NCI-H146 treated with DMSO at 0.1 percent for 48 hours (cell line): Measurements from ENCODE around the gene SEC31A.
"Not testable (repeated sequence)": the region's sequence is repeated elsewhere in the genome, so short reads cannot be mapped to it uniquely, and the experiment has no call there.

Experiments
- DNase-seq: peaks from one replicate; lab custom pipeline; 2025; ENCODE audit not compliant: unreplicated experiment; lab: John Stamatoyannopoulos, UW

The SEC31A gene, protein sequence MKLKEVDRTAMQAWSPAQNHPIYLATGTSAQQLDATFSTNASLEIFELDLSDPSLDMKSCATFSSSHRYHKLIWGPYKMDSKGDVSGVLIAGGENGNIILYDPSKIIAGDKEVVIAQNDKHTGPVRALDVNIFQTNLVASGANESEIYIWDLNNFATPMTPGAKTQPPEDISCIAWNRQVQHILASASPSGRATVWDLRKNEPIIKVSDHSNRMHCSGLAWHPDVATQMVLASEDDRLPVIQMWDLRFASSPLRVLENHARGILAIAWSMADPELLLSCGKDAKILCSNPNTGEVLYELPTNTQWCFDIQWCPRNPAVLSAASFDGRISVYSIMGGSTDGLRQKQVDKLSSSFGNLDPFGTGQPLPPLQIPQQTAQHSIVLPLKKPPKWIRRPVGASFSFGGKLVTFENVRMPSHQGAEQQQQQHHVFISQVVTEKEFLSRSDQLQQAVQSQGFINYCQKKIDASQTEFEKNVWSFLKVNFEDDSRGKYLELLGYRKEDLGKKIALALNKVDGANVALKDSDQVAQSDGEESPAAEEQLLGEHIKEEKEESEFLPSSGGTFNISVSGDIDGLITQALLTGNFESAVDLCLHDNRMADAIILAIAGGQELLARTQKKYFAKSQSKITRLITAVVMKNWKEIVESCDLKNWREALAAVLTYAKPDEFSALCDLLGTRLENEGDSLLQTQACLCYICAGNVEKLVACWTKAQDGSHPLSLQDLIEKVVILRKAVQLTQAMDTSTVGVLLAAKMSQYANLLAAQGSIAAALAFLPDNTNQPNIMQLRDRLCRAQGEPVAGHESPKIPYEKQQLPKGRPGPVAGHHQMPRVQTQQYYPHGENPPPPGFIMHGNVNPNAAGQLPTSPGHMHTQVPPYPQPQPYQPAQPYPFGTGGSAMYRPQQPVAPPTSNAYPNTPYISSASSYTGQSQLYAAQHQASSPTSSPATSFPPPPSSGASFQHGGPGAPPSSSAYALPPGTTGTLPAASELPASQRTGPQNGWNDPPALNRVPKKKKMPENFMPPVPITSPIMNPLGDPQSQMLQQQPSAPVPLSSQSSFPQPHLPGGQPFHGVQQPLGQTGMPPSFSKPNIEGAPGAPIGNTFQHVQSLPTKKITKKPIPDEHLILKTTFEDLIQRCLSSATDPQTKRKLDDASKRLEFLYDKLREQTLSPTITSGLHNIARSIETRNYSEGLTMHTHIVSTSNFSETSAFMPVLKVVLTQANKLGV

GRCh38 chr4:82890901-82891706, at the start of gene SEC31A:
TSS of gene SEC31A (minus strand) at chr4:82891153. CDS start at chr4:82881936, 9,217 bp downstream.
- peak; percentile 46 for DNase-seq

- no peak for DNase-seq
Measured at GRCh38 chr4:82939414-82939813, 48.5 kb upstream of the SEC31A start.

GRCh38 chr4:82934441-82934840, 43.5 kb upstream of the SEC31A start:
- no peak for DNase-seq

DNA sequence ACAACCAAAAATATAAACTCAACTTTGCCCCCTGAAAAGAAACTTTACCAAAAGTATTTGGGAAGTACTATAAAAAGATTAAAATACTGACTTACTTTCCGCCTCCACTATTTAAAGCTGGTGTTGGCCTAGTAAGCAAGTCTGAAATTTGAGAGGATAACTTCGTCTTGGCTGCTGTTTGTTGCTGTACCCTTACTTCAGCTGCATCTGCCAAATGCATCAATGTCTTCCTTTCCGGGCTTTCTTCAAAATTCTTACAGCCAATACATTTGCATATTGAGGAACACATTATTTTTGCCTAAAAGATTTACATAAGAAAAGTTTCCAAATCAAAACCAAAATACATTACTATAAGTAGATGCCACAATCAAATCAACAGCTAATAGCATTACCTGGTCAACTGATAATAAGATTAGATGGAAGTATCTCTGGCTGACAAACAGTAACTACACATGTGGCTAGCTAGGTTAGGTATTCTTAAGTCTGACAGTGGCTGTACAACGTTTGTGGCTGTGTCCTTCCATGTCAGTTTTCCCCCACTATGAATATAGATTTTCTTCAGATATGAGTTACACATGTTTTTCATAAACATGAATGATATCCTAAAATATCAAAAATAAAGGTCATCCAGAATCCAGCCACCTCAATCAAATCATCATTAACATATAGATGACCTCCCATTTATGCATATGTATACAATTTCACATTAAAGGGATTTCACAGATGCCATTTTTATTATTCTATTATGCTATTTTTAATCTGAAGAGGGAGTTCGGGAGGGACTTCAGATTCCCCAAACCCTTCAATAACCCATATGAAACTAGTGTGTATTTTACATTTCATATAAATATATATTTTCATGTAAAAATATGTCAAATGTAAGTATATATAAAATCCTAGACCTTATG, 40.1 kb upstream of the SEC31A start:
- DNase-seq: no peak

DNA sequence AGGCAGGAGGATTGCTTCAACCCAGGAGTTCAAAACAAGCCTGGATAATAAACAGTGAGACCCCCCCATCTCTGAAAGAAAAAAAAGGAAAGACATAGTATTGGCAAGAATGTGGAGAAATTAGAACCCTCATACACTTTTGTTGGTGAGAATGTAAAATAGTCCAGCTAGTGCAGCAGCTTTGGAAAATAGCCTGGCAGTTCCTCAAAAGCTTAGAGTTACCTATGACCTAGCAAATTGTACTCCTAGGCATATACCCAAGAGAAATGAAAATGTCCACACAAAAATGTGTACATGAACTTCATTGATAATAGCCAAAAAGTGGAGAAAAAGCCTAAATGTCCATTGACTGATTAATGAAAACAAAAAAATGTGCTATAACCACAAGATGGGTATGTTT, 30.8 kb upstream of the SEC31A start:
- DNase-seq: no peak

DNA sequence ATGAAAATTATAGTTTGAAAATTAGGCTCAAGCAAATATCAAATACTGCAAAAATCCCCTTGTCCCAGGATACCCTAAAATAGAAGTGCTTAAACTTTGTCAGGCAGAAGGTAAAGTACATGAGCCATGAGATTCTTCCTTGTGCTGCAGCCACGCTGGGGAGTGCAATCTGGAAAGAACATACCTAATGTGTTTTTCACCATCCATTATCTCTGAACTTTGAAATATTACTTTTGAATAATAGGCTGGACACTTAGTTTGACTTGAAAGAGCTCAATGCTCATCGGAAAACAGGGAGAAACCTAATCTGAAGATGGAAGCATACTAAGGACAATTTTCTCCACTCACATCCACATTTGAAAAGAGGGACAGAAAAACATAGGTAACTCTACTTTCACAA, 28.4 kb upstream of the SEC31A start:
- no peak for DNase-seq

DNA sequence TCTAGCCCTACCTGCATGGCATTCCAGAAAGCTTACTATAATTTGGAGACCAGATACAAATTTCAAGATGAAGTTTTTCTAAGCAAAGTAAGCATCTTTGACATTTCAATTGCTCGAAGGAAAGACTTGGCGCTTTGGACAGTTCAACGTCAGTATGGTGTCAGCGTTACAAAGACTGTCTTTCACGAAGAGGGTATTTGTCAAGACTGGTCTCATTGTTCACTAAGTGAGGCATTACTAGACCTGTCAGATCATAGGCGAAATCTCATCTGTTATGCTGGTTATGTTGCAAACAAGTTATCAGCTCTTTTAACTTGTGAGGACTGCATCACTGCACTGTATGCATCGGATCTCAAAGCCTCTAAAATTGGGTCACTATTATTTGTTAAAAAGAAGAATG, 27.1 kb upstream of the SEC31A start:
- no peak for DNase-seq

GRCh38 chr4:82913968-82914367, 23.0 kb upstream of the SEC31A start:
- not testable (repeated sequence) for DNase-seq

GRCh38 chr4:82913305-82913704, 22.4 kb upstream of the SEC31A start:
- DNase-seq: no peak

- DNase-seq: no peak
Measured at GRCh38 chr4:82909326-82909725, 18.4 kb upstream of the SEC31A start.

- no peak for DNase-seq
Measured at GRCh38 chr4:82906469-82906868, 15.5 kb upstream of the SEC31A start.

DNA sequence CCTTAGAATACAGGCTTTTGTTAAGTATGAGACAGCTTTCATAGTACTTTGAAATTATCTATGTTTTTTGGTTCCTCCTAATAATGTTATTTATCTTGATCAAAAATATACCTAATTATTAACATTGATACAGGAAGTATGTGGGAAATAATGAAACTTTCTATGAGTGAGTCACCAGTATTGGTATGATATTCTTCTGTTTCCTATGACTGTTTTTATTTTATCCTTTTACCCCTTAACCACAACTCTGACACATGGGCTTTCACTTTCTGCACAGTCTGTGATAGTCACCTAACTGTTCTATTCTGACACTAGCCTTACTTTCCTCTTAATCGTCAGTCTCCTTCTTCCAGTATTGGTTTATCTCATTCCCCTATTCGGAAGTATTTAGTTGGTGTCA, 14.3 kb upstream of the SEC31A start:
- no peak for DNase-seq

DNA sequence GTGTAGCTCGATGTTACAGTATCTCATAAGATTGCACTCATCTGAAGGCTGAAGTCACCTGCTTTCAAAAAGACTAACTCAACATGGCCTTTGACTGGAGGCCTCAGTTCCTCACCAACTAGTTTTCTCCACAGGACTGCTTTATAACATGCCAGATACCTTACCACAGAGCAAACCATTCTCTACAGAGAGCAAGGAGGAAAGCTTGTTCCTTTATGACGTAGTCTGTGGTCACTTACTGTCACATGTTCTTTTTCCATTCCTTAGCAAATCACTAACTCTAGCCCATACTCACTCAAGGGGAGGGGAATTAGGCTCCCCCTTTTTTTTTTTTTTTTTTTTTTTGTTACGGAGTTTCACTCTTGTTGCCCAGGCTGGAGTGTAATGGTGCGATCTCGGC, 12.8 kb upstream of the SEC31A start:
- DNase-seq: no peak

- no peak for DNase-seq
Measured at GRCh38 chr4:82901183-82901718, 10.3 kb upstream of the SEC31A start.

DNA sequence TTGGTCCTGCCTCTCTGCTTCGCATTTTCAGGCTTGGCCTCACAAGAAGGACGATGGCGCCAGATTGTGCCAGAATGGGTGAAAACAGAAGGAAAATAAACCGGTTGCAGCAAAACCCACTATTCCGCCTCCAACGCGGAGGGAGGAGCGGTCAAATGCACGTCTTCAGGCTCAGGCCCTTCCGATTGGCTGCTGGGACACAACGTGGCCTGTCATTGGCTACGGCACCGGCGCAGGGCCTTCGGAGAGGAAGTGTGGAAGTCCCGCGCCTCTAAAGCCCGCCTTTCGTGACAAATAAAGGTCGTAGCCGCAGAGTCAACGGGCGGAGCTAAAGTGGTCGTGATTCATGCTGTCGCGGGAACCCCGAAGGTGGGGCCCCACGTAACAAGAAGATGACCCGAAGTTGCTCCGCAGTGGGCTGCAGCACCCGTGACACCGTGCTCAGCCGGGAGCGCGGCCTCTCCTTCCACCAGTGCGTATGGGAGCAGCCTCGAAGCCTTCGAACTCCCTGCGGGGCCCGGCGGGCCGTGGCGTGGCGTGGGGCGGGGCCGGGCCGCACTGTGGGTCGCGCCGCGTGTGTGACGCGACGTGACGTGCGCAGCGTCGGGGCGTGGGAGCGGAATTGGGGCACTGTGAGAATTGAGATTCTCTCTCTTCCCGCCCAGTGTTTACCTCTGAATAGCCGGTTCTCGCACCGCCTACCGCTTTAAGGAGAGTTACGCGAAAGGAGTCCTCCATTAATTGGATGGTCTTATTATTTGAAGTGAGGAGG, 9.6 kb upstream of the SEC31A start, which contains the start of gene THAP9:
Gene THAP9, plus strand, starts transcription at position 325 of the 772 bp plus-strand sequence. Its CDS starts 68 bp downstream, at position 393.
- DNase-seq: peak; percentile 66

GRCh38 chr4:82900066-82900410, 9.1 kb upstream of the SEC31A start:
- DNase-seq: peak; percentile 12

GRCh38 chr4:82899374-82900065, 8.6 kb upstream of the SEC31A start:
- DNase-seq: no peak
